B cell (primary cell): ENCODE results near the gene EML2. TPM values are rescaled to one million over a fixed set of nuclear protein-coding genes. Genes with fewer than 3 reads are reported as not detected.
A peak's percentile ranks its signal among the peaks of the same experiment; 100 is the strongest.

Experiments
- ATAC-seq: fragments of 200-7000 bp; cut with Tn5 transposase; one replicate; pipeline ENCODE4 v1.10.0; 2021; ENCODE audit warnings: low read depth, mild to moderate bottlenecking, moderate number of reproducible peaks, moderate library complexity
- CTCF ChIA-PET: fragments of 350-600 bp; sonication (Branson Sonifier 250); formaldehyde crosslinking; loops from one replicate; lab custom pipeline; 2021; ENCODE audit warnings: antibody characterized with exemption, inconsistent platforms; lab: Charles Lee
- POLR2A ChIA-PET: fragments of 350-600 bp; sonication (Branson Sonifier 250); formaldehyde crosslinking; loops from one replicate; lab custom pipeline; 2021; ENCODE audit warnings: antibody characterized with exemption; lab: Charles Lee
- DNase-seq: peaks from one replicate; pipeline ENCODE4 v3.0.0; 2013
- H2AFZ ChIP-seq: 2 replicates; pipeline ENCODE4 v1.6.1; 2012; ENCODE audit warnings: mild to moderate bottlenecking, low read depth, low read length; ENCODE audit not compliant: insufficient read depth, poor library complexity, severe bottlenecking
- H3K27ac ChIP-seq, 2 donors: 1 replicate in 1 of 2; 2 replicates in 1 of 2; pipeline ENCODE4 v1.5.1; 2012 to 2013; ENCODE audit warnings: low read length in 2 of 2, mild to moderate bottlenecking in 2 of 2, moderate library complexity in 1 of 2
- H3K27me3 ChIP-seq, 4 experiments: fragments of 200-600 bp in 1 of 4; sonication (generic) in 1 of 4; replicated peaks in 1 of 4; 1 replicate in 2 of 4; 2 replicates in 2 of 4; pipeline versions ENCODE4 v1.6.1 to v1.7.0; 2013 to 2016; ENCODE audit warnings: low read length in 3 of 4, mild to moderate bottlenecking in 2 of 4, mixed read lengths in 1 of 4, moderate library complexity in 1 of 4; ENCODE audit not compliant: insufficient read depth in 4 of 4, control insufficient read depth in 3 of 4; ENCODE audit errors: control extremely low read depth in 1 of 4
- H3K36me3 ChIP-seq, 2 experiments: replicated peaks in 1 of 2; 1 replicate in 1 of 2; 2 replicates in 1 of 2; pipeline versions ENCODE4 v1.6.1 to v1.7.1; 2013; ENCODE audit warnings: low read length in 1 of 2; ENCODE audit not compliant: insufficient read depth in 2 of 2, control insufficient read depth in 1 of 2; ENCODE audit errors: control extremely low read depth in 1 of 2, extremely low read depth in 1 of 2
- H3K4me1 ChIP-seq, 2 donors: fragments of 200-600 bp in 1 of 2; sonication (generic) in 1 of 2; 1 replicate in 1 of 2; 2 replicates in 1 of 2; pipeline versions ENCODE4 v1.5.1 to v1.6.1; 2013 to 2017; ENCODE audit warnings: low read length in 2 of 2; ENCODE audit not compliant: control insufficient read depth in 2 of 2, insufficient read depth in 2 of 2
- H3K4me2 ChIP-seq: replicated peaks from 2 replicates; pipeline ENCODE3; 2012; ENCODE audit warnings: mild to moderate bottlenecking, low read depth, low read length; ENCODE audit not compliant: poor library complexity, severe bottlenecking
- H3K4me3 ChIP-seq, 5 experiments: fragments of 200-600 bp in 1 of 5; sonication (generic) in 1 of 5; 1 replicate in 3 of 5; 2 replicates in 2 of 5; pipeline versions ENCODE4 v1.5.1 to v1.7.0; 2011 to 2016; ENCODE audit warnings: low read length in 4 of 5, mild to moderate bottlenecking in 4 of 5, low read depth in 2 of 5, control low read depth in 1 of 5, moderate library complexity in 1 of 5; ENCODE audit not compliant: insufficient read depth in 1 of 5; ENCODE audit errors: control extremely low read depth in 1 of 5, extremely low read depth in 1 of 5
- H3K79me2 ChIP-seq: fragments of 200-600 bp; sonication (generic); one replicate; pipeline ENCODE4 v1.6.0; 2016; ENCODE audit warnings: low read length; ENCODE audit not compliant: control insufficient read depth, insufficient read depth
- H3K9ac ChIP-seq: fragments of 200-600 bp; sonication (generic); 2 replicates; pipeline ENCODE4 v1.6.1; 2017; ENCODE audit warnings: mild to moderate bottlenecking, low read length, moderate library complexity
- H3K9me3 ChIP-seq, 3 donors: one replicate each; pipeline versions ENCODE4 v1.6.1 to v1.7.1; 2013; ENCODE audit warnings: low read length in 2 of 3; ENCODE audit not compliant: control insufficient read depth in 2 of 3, insufficient read depth in 1 of 3; ENCODE audit errors: control extremely low read depth in 1 of 3
- H4K20me1 ChIP-seq: 2 replicates; pipeline ENCODE4 v1.6.0; 2012; ENCODE audit warnings: mild to moderate bottlenecking, low read length; ENCODE audit not compliant: insufficient read depth, control insufficient read depth, poor library complexity, severe bottlenecking
- H3K27ac Mint-ChIP-seq: one replicate; pipeline ENCODE4 v1.8.0; 2021; ENCODE audit warnings: mixed read lengths
- H3K27me3 Mint-ChIP-seq: one replicate; pipeline ENCODE4 v1.8.0; 2021; ENCODE audit warnings: mixed read lengths
- H3K4me1 Mint-ChIP-seq: one replicate; pipeline ENCODE4 v1.8.0; 2021; ENCODE audit warnings: mixed read lengths
- H3K4me3 Mint-ChIP-seq: one replicate; pipeline ENCODE4 v1.8.0; 2021; ENCODE audit warnings: mixed read lengths
- H3K9me3 Mint-ChIP-seq: one replicate; pipeline ENCODE4 v1.8.0; 2022; ENCODE audit warnings: mixed read lengths; ENCODE audit not compliant: insufficient read depth
- EZH2 ChIP-seq: IDR thresholded peaks from 2 replicates; pipeline ENCODE4 v1.6.1; 2012; ENCODE audit warnings: borderline replicate concordance, low read depth, mild to moderate bottlenecking, moderate library complexity, low read length; ENCODE audit not compliant: insufficient read depth, poor library complexity, severe bottlenecking
- WGBS: methylation state at CpG from one replicate; pipeline ENCODE4 v1.1.5; 2013; ENCODE audit warnings: missing lambda C conversion rate; ENCODE audit not compliant: insufficient coverage; 5-methylcytosine and 5-hydroxymethylcytosine counted together
- intact Hi-C: fragments of 100-400 bp; cut with micrococcal nuclease; formaldehyde crosslinking; loops from one replicate; pipeline ENCODE4 v1.10.0; 2022
- polyA plus RNA-seq: library from polyadenylated mRNA; depleted of rRNA; stranded (reverse); fragments of >200 nt; gene quantifications from 2 replicates; pipeline ENCODE4 v1.2.3, GENCODE V29; 2012
- total RNA-seq, 2 donors: library from RNA; stranded (reverse); fragments of 120-200 nt in 1 of 2; gene quantifications; 1 replicate in 1 of 2; 2 replicates in 1 of 2; pipeline versions ENCODE4 v1.2.3 to v1.2.4, GENCODE V29; 2013 to 2022
- TF ChIP-seq, protein P1 (sequence below): fragments of 200-600 bp; IDR thresholded peaks from one replicate; pipeline ENCODE4 v1.8.0; 2022; ENCODE audit warnings: antibody characterized with exemption, mild to moderate bottlenecking

EML2 gene
- total and polyA plus RNA-seq, 2 donors (not counting 1 experiment from before 2014, with no cell fraction given), result 75.0 to 88.5 TPM

- Mint-ChIP-seq H3K4me3 (no peak overlapping the region), H3K9me3 (no peaks in the 10 kb centered on the region), H3K27me3 (peaks cover 9% of the 10 kb centered on the region), H3K4me1 (peaks cover 10% of the 10 kb centered on the region), H3K27ac (no peak overlapping the region)
- H3K36me3 ChIP-seq, result no peaks in the 10 kb centered on the region
- DNase-seq, result no peak
- peaks cover 0 to 13% (median 5%) of the 10 kb centered on the region in 4 experiments for H3K27me3 ChIP-seq
- no peaks in the 10 kb centered on the region for H4K20me1 ChIP-seq
- POLR2A ChIA-PET, result interaction anchor here (0.6 kb wide), 2 partner anchors 17 to 293 kb away, joined by 3 to 4 read pairs; no protein-coding TSS in a partner anchor
- no peak overlapping the region for H2AFZ ChIP-seq
- TF ChIP-seq, protein P1, sequence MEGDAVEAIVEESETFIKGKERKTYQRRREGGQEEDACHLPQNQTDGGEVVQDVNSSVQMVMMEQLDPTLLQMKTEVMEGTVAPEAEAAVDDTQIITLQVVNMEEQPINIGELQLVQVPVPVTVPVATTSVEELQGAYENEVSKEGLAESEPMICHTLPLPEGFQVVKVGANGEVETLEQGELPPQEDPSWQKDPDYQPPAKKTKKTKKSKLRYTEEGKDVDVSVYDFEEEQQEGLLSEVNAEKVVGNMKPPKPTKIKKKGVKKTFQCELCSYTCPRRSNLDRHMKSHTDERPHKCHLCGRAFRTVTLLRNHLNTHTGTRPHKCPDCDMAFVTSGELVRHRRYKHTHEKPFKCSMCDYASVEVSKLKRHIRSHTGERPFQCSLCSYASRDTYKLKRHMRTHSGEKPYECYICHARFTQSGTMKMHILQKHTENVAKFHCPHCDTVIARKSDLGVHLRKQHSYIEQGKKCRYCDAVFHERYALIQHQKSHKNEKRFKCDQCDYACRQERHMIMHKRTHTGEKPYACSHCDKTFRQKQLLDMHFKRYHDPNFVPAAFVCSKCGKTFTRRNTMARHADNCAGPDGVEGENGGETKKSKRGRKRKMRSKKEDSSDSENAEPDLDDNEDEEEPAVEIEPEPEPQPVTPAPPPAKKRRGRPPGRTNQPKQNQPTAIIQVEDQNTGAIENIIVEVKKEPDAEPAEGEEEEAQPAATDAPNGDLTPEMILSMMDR, result no peak
- no peak for TF ChIP-seq EZH2
- intact Hi-C loops, result no loop called here
- no peaks in the 10 kb centered on the region for H3K9me3 ChIP-seq
- H3K4me2 ChIP-seq, result no peak overlapping the region
- no peak overlapping the region for H3K9ac ChIP-seq
- CTCF ChIA-PET, result interaction anchor here (0.6 kb wide), 1 partner anchor 208 kb away, joined by 3 read pairs; no protein-coding TSS in a partner anchor
- H3K27ac ChIP-seq, result no peak overlapping the region
- ATAC-seq, result no peak
- H3K4me3 ChIP-seq, result no peak overlapping the region
- peaks cover 7 to 8% of the 10 kb centered on the region in 2 donors for H3K4me1 ChIP-seq
- no peaks in the 10 kb centered on the region for H3K79me2 ChIP-seq
- WGBS, result 26% methylated on average over 3 of the region's 3 CpGs
Measured at GRCh38 chr19:45650722-45651121, 11.5 kb upstream of the EML2 start.

- Histone ChIP-seq H4K20me1 (no peaks in the 10 kb centered on the region), H3K9ac (peak overlapping the region; percentile 49), H3K9me3 (no peaks in the 10 kb centered on the region), H3K4me2 (peak overlapping the region; percentile 73), H3K27me3 (peaks cover 0 to 13% (median 5%) of the 10 kb centered on the region in 4 experiments), H3K4me1 (peaks cover 27 to 44% of the 10 kb centered on the region in 2 donors), H3K4me3 (peak overlapping the region in 4 of 5 experiments; percentile 41 to 48 (median 48)), H3K79me2 (no peaks in the 10 kb centered on the region), H2AFZ (peak overlapping the region; percentile 66), H3K36me3 (no peaks in the 10 kb centered on the region), H3K27ac (no peak overlapping the region)
- DNase-seq, result no peak
- ATAC-seq, result no peak
- ChIA-PET POLR2A (interaction anchor here (0.5 to 1.0 kb wide), 3 partner anchors 34 to 305 kb away, joined by 3 to 5 read pairs (median 3); partner anchors contain the start of gene VASP), CTCF (interaction anchor here (0.5 to 1.3 kb wide), 5 partner anchors 33 to 152 kb away, joined by 3 to 5 read pairs (median 3); partner anchors contain the start of gene QPCTL)
- H3K4me1 Mint-ChIP-seq, result peaks cover 35% of the 10 kb centered on the region
- TF ChIP-seq, protein P1, result no peak
- no peak for TF ChIP-seq EZH2
- WGBS, result 0% methylated on average over 1 of the region's 9 CpGs
- intact Hi-C loops, result no loop called here
- peaks cover under 1% of the 10 kb centered on the region for H3K9me3 Mint-ChIP-seq
- peaks cover 9% of the 10 kb centered on the region for H3K27me3 Mint-ChIP-seq
- H3K4me3 Mint-ChIP-seq, result peak overlapping the region; percentile 84
- peak overlapping the region; percentile 34 for H3K27ac Mint-ChIP-seq
Measured at GRCh38 chr19:45646345-45646698, 7.1 kb upstream of the EML2 start.
